Gastrocnemius medialis (tissue), 4 donors: Measurements from ENCODE around the gene ENTPD6. TPM values are rescaled to one million over a fixed set of nuclear protein-coding genes. Genes with fewer than 3 reads are reported as not detected.
A peak's percentile ranks its signal among the peaks of the same experiment; 100 is the strongest.
"Not testable (repeated sequence)": the region's sequence is repeated elsewhere in the genome, so short reads cannot be mapped to it uniquely, and the experiment has no call there.

Experiments used
- ATAC-seq, 2 donors: fragments of 150-250 bp; one replicate each; pipeline ENCODE4 v1.9.1; 2016
- DNase-seq, 2 donors: peaks; one replicate each; pipeline ENCODE4 v3.0.0-alpha.2; 2019
- H3K27ac ChIP-seq, 4 donors: fragments of 200-600 bp; sonication (generic); 1 replicate in 1 of 4; 2 replicates in 3 of 4; pipeline ENCODE4 v1.5.1; 2016 to 2018; ENCODE audit warnings: mild to moderate bottlenecking in 2 of 4, moderate library complexity in 1 of 4
- H3K27me3 ChIP-seq, 3 donors: fragments of 200-600 bp; sonication (generic) in 2 of 3; 1 replicate in 1 of 3; 2 replicates in 2 of 3; pipeline versions ENCODE4 v1.5.1 to v1.6.0; 2016 to 2019; ENCODE audit warnings: mild to moderate bottlenecking in 1 of 3, moderate library complexity in 1 of 3
- H3K36me3 ChIP-seq, 2 donors: fragments of 200-600 bp; sonication (generic) in 1 of 2; one replicate each; pipeline ENCODE4 v1.5.1; 2017 to 2018
- H3K4me1 ChIP-seq, 2 donors: fragments of 200-600 bp; sonication (generic) in 1 of 2; one replicate each; pipeline ENCODE4 v1.5.1; 2016 to 2017; ENCODE audit warnings: mild to moderate bottlenecking in 2 of 2
- H3K4me3 ChIP-seq, 4 donors: fragments of 200-600 bp; sonication (generic) in 3 of 4; 1 replicate in 1 of 4; 2 replicates in 3 of 4; pipeline ENCODE4 v1.5.1; 2016 to 2019; ENCODE audit warnings: mild to moderate bottlenecking in 2 of 4
- H3K9me3 ChIP-seq, 3 donors: fragments of 200-600 bp; sonication (generic) in 2 of 3; 1 replicate in 1 of 3; 2 replicates in 2 of 3; pipeline ENCODE4 v1.5.1; 2016 to 2019
- POLR2A ChIP-seq, 2 donors: fragments of 450-650 bp; IDR thresholded peaks; one replicate each; pipeline ENCODE4 v1.6.1; 2017; ENCODE audit warnings: antibody characterized with exemption in 2 of 2, mild to moderate bottlenecking in 2 of 2, moderate library complexity in 2 of 2
- in situ Hi-C, 4 donors: fragments of 200-750 bp; cut with MboI; loops; one replicate each; pipeline versions ENCODE4 v1.15.0 to v1.8.0; 2017; ENCODE audit warnings: low sequenced_read_pairs in 4 of 4
- intact Hi-C: fragments of 100-400 bp; cut with DNase I; formaldehyde crosslinking; loops from one replicate; pipeline ENCODE4 v1.15.1; 2023; ENCODE audit warnings: low total_unique reads
- total RNA-seq, 4 donors: library from RNA; depleted of rRNA; stranded (reverse); fragments of >200 nt; gene quantifications; one replicate each; pipeline versions ENCODE4 v1.1.0 to v1.2.3, GENCODE V29; 2016
- TF ChIP-seq, protein P1 (sequence below), 5 experiments: fragments of 450-650 bp in 3 of 5; fragments of 200-600 bp in 2 of 5; sonication (generic) in 2 of 5; IDR thresholded peaks in 4 of 5; conservative IDR thresholded peaks in 1 of 5; 1 replicate in 4 of 5; 2 replicates in 1 of 5; pipeline ENCODE4 v1.5.1; 2016 to 2019; ENCODE audit warnings: antibody characterized with exemption in 5 of 5, mild to moderate bottlenecking in 3 of 5, moderate library complexity in 3 of 5

ENTPD6 gene
- total RNA-seq, 4 donors from 2014 or later: 27.0 to 61.1 (median 50.2) TPM

DNA sequence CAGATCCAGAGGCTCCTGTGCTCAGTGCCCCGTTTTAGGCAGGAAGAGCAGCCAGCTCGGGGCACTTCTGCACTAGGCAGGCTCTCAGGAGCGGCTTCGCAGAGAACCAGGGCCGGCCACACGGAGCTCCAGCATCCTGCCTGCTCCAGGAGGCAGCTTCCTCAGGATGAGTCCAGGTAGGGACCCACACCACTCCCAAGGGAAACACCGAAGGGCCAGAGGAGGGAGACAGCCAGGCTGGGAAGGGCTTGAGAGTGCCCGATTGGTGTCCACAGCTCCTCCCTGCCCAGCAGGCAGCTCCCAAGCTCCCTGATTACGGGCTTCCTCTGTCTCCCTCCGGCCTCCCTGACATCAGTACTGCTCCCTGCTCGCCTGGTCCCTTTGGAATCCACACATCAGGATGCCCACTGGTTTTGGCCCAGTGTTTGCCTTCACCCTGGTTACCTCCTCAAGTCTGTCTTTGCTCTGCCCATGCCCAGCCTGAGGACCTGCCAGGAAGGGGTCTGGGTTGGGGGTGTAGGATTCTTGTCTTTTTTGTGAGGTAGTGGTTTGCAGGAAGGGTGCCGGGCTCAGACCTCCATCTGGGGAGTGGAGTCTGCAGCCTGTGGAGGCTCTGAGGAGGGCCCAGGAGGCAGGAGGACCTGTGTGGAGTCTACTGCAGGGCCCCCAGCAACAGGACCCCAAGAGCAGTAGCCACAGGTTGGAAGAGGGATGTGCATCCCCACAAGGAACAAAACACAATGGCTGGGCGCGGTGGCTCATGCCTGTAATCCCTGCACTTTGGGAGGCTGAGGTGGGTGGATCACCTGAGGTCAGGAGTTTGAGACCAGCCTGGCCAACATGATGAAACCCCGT lies 41.2 kb downstream of the ENTPD6 start:
- Histone ChIP-seq H3K27me3 (no peaks in the 10 kb centered on the region), H3K9me3 (no peaks in the 10 kb centered on the region), H3K27ac (no peak overlapping the region), H3K36me3 (no peaks in the 10 kb centered on the region), H3K4me1 (no peaks in the 10 kb centered on the region), H3K4me3 (no peak overlapping the region)
- in situ Hi-C loops (no loop called here), intact Hi-C loops (no loop called here)
- ATAC-seq: no peak
- no peak for DNase-seq
- TF ChIP-seq, protein P1, sequence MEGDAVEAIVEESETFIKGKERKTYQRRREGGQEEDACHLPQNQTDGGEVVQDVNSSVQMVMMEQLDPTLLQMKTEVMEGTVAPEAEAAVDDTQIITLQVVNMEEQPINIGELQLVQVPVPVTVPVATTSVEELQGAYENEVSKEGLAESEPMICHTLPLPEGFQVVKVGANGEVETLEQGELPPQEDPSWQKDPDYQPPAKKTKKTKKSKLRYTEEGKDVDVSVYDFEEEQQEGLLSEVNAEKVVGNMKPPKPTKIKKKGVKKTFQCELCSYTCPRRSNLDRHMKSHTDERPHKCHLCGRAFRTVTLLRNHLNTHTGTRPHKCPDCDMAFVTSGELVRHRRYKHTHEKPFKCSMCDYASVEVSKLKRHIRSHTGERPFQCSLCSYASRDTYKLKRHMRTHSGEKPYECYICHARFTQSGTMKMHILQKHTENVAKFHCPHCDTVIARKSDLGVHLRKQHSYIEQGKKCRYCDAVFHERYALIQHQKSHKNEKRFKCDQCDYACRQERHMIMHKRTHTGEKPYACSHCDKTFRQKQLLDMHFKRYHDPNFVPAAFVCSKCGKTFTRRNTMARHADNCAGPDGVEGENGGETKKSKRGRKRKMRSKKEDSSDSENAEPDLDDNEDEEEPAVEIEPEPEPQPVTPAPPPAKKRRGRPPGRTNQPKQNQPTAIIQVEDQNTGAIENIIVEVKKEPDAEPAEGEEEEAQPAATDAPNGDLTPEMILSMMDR (IDR thresholded peaks at IDR 0.05 in 4 of 5, conservative IDR thresholded peaks at IDR 0.05 in 1 of 5): no peak
- TF ChIP-seq POLR2A (IDR thresholded peaks at IDR 0.05): no peak

DNA sequence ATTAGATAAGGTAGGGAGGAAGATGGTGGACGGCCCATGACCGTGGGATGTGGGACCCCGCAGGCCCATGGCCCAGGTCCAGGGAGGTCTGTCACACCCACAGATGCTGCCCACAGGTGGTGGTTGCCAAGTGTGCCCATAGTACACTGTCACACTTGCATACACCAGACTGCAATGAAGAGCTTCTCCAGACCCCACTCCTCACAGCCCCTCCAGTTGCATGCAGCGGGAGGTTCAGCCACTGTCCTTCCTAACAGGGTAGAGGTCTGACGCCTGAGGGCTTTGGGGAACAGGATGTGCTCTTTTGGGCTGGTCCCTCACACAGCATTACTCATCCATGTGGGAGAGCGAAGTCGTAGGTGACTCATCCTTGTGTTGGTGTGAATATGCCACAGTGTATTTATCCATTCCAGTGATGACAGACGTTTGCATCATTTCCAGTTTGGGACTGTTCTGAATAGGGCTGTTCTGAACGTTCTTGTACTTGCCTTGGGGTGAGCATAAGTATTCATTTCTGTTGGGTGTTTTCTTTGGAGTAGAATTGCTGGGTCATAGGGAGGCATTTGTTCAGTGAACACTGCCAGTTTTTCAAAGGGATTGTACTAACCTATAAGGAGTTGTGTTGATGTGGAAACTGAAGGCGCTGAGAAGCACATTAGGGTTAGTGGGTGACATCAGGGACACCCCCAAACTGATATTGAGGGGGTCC lies 42.3 kb downstream of the ENTPD6 start:
- H3K27me3 ChIP-seq: no peaks in the 10 kb centered on the region
- DNase-seq (peak; percentile 62 to 72), ATAC-seq (peak; percentile 98 to 99)
- in situ Hi-C loops (no loop called here), intact Hi-C loops (no loop called here)
- no peaks in the 10 kb centered on the region for H3K4me1 ChIP-seq
- no peaks in the 10 kb centered on the region for H3K36me3 ChIP-seq
- no peaks in the 10 kb centered on the region for H3K9me3 ChIP-seq
- peak overlapping the region; percentile 4 to 60 (median 37) for H3K27ac ChIP-seq
- TF ChIP-seq POLR2A (IDR thresholded peaks at IDR 0.05): peak in 1 of 2 donors; percentile 6
- TF ChIP-seq, protein P1 (IDR thresholded peaks at IDR 0.05 in 4 of 5, conservative IDR thresholded peaks at IDR 0.05 in 1 of 5): no peak
- H3K4me3 ChIP-seq: no peak overlapping the region

DNA sequence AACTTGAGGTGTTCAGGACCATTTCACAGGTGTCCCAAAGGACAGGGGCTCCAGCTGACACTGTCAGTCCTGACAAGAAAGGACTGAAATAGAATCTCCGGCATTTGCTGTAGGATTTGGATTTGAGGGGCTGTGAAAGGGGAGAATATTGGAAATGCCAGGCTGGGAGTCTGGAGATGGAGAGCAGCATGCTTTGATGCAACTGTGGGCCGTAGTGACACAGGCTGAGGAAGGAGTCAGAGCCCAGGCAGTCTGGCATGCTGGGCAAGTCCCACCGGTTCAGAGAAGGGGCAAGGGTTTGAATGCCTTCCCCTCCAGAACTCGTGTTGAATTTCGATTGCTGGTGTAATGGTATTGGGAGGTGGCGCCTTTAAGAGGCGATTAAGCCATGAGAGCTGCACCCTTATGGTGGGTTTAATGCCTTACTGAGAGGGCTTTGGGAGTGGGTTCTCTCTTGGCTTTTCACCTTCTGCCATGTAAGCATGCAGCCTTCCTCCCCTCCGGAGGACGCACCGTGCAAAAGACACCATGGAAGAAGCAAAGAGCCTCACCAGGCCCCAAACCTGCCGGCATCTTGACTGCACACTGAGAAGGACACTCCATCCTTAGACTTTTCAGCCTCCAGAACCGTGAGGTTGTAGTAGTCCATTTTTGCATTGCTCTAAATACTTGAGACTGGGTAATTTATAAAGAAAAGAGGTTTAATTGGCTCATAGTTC lies 43.0 kb downstream of the ENTPD6 start:
- DNase-seq (no peak), ATAC-seq (no peak)
- Histone ChIP-seq H3K27me3 (no peaks in the 10 kb centered on the region), H3K4me1 (no peaks in the 10 kb centered on the region), H3K9me3 (no peaks in the 10 kb centered on the region), H3K36me3 (no peaks in the 10 kb centered on the region), H3K27ac (peak overlapping the region; percentile 4 to 60 (median 37)), H3K4me3 (no peak overlapping the region)
- in situ Hi-C loops (no loop called here), intact Hi-C loops (no loop called here)
- no peak for TF ChIP-seq POLR2A (IDR thresholded peaks at IDR 0.05)
- TF ChIP-seq, protein P1 (IDR thresholded peaks at IDR 0.05 in 4 of 5, conservative IDR thresholded peaks at IDR 0.05 in 1 of 5): no peak

DNA sequence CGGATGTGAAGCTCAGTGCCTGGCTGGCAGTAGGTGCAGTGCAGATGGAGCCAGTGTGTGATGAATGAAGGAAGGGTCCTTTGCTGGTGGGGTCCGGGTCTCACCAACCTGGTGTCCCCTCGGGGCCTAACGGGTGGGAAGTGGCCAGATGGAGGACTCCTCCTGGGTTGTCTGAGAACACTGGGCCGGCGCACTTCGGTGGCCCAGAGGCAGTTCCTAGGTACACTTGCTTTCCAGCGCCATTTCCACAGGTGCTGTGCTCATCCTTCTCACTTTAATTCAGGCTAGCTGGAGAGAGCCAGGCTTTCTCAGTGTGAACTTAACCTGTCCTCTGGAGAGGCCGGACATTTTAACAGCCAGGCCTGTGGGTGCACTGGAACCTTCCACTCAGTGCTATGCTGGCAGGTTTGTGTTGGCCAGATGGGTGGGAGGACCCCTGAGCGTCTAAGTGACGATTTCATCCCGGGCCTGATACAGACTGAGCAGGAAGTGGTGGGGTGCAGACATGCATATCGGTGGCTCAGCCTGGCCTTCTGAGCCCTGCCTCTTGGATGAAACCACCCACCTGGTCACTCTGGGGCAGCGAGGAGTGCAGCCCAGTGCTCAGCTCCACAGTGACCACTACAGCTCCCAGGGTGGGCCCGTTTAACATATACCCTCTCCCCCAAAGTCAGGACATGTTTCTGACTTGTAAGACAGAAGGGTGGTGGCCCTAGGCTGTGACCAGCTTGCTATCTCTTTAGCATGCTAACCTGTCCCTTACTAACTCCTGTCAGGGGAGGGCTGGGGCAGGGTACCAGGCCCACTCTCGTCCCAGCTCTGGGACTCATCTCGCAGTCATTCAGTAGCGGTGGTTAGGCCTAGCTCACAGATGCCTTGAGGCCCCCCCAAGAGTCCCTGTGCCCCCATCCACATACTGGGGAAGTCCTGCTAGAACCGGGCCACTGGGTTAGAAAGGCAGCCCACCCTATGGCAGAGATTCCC lies 44.2 kb downstream of the ENTPD6 start:
- Histone ChIP-seq H3K27ac (no peak overlapping the region), H3K36me3 (no peaks in the 10 kb centered on the region), H3K27me3 (no peaks in the 10 kb centered on the region), H3K4me3 (no peak overlapping the region), H3K4me1 (no peaks in the 10 kb centered on the region), H3K9me3 (no peaks in the 10 kb centered on the region)
- TF ChIP-seq POLR2A (IDR thresholded peaks at IDR 0.05): no peak
- TF ChIP-seq, protein P1 (IDR thresholded peaks at IDR 0.05 in 4 of 5, conservative IDR thresholded peaks at IDR 0.05 in 1 of 5): no peak
- intact Hi-C loops: no loop called here
- no peak for DNase-seq
- no peak for ATAC-seq
- in situ Hi-C loops: no loop called here

DNA sequence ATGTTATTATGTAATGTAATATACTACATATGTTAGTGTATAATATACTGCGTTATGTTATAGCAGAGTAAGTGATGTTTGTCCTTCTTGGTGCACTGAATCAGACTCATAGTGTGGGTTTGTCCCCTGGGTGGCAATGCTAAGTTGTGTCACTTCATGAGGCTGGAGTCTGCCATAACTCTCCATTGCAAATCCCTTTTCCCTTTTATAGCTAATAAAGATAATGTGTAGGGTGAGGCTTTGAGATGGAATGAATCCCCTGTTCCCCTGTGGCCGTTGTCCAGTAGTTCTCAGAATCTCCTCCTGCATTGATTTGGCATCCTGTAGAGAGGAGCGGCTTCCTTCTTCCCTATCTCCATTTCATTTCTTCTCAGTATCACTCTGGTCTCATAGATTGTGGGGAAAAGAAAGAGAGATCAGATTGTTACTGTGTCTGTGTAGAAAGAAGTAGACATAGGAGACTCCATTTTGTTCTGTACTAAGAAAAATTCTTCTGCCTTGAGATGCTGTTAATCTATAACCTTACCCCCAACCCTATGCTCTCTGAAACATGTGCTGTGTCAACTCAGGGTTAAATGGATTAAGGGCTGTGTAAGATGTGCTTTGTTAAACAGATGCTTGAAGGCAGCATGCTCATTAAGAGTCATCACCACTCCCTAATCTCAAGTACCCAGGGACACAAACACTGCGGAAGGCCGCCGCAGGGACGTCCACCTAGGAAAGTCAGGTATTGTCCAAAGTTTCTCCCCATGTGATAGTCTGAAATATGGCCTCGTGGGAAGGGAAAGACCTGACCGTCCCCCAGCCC lies 45.5 kb downstream of the ENTPD6 start:
- DNase-seq, ATAC-seq, H3K27me3 ChIP-seq, H3K36me3 ChIP-seq, H3K9me3 ChIP-seq, in situ Hi-C loops, H3K27ac ChIP-seq, H3K4me1 ChIP-seq, H3K4me3 ChIP-seq, intact Hi-C loops: not testable (repeated sequence)

DNA sequence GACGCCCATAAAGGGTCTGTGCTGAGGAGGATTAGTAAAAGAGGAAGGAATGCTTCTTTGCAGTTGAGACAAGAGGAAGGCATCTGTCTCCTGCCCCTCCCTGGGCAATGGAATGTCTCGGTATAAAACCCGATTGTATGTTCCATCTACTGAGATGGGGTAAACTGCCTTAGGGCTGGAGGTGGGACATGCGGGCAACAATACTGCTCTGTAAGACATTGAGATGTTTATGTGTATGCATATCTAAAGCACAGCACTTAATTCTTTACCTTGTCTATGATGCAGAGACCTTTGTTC lies 46.1 kb downstream of the ENTPD6 start:
- intact Hi-C loops, ATAC-seq, H3K4me3 ChIP-seq, H3K9me3 ChIP-seq, DNase-seq, in situ Hi-C loops, H3K4me1 ChIP-seq, H3K36me3 ChIP-seq, H3K27ac ChIP-seq, H3K27me3 ChIP-seq: not testable (repeated sequence)
